Astrocyte (in vitro differentiated cells and primary cell): ENCODE results near the gene PTPN14.

Experiments used
- EZH2 ChIP-seq: IDR thresholded peaks from 2 replicates; pipeline ENCODE4 v1.6.1; 2012; ENCODE audit warnings: mild to moderate bottlenecking, low read length, inconsistent platforms; ENCODE audit not compliant: insufficient read depth
- TF ChIP-seq, protein P1 (sequence below): IDR thresholded peaks from 2 replicates; pipeline ENCODE4 v1.5.1; 2011; ENCODE audit warnings: low read depth, mild to moderate bottlenecking, inconsistent platforms, low read length, moderate library complexity; ENCODE audit not compliant: insufficient read depth

DNA sequence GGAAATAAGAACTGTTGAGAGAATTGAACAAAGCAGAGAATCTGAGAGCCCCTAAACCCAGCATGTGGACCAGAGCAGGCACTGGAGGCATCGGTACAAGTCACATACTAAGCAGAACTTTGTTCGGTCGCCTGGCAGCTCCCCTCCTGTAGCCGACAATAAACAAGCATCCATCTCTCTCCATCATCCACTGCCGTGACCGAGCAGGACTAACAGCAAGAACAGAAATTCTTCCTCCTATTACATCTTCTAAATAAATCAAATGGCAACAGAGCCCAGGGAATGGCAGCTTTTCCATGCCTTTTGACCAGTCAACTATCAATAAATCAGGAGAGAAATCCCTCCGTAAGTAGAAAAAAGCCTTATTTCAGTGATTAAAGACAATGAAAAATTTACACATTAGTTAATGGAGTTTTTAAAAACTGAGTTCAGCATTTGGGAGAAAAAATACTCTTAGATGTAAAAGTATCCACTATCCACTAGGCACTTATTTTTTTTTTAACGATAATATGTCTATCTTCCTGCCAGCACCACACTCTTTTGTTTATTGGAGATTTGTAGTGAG is 36.5 kb downstream of the PTPN14 start:
- TF ChIP-seq, protein P1, sequence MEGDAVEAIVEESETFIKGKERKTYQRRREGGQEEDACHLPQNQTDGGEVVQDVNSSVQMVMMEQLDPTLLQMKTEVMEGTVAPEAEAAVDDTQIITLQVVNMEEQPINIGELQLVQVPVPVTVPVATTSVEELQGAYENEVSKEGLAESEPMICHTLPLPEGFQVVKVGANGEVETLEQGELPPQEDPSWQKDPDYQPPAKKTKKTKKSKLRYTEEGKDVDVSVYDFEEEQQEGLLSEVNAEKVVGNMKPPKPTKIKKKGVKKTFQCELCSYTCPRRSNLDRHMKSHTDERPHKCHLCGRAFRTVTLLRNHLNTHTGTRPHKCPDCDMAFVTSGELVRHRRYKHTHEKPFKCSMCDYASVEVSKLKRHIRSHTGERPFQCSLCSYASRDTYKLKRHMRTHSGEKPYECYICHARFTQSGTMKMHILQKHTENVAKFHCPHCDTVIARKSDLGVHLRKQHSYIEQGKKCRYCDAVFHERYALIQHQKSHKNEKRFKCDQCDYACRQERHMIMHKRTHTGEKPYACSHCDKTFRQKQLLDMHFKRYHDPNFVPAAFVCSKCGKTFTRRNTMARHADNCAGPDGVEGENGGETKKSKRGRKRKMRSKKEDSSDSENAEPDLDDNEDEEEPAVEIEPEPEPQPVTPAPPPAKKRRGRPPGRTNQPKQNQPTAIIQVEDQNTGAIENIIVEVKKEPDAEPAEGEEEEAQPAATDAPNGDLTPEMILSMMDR, result no peak
- no peak for TF ChIP-seq EZH2
